SK-N-SH (cell line): ENCODE data around the gene OPN3. TPM values are rescaled to one million over a fixed set of nuclear protein-coding genes. Genes with fewer than 3 reads are reported as not detected.

Source experiments
- CTCF ChIA-PET: fragments of 300-600, 350-600 bp; formaldehyde crosslinking; extraction: SDS; loops from one replicate; lab custom pipeline; 2021; lab: Yijun Ruan, JAX
- POLR2A ChIA-PET: fragments of 350-600 bp; sonication (Branson Sonifier 250); formaldehyde crosslinking; extraction: SDS; loops from one replicate; lab custom pipeline; 2020; ENCODE audit warnings: antibody characterized with exemption, inconsistent platforms; lab: Yijun Ruan, JAX
- DNase-seq: peaks from one replicate; pipeline ENCODE4 v3.0.0; 2012
- H2AFZ ChIP-seq: fragments of 200-600 bp; sonication (generic); 2 replicates; pipeline ENCODE4 v1.8.1; 2016; ENCODE audit warnings: antibody characterized with exemption, mild to moderate bottlenecking, low read depth
- H3F3A ChIP-seq: fragments of 200-600 bp; sonication (generic); replicated peaks from 2 replicates; pipeline ENCODE3; 2016; ENCODE audit warnings: antibody characterized with exemption, mild to moderate bottlenecking; ENCODE audit not compliant: insufficient read depth
- H3K27ac ChIP-seq, 2 experiments: fragments of 200-500 bp in 1 of 2; fragments of 200-600 bp in 1 of 2; sonication (Bioruptor generic) in 1 of 2; sonication (generic), shearing (Covaris generic) in 1 of 2; 2 replicates each; pipeline versions ENCODE4 v1.5.1 to v1.6.1; 2014 to 2016; ENCODE audit warnings: low read depth in 2 of 2, inconsistent platforms in 1 of 2, low read length in 1 of 2, mild to moderate bottlenecking in 1 of 2, mixed read lengths in 1 of 2
- H3K27me3 ChIP-seq: fragments of 200-600 bp; sonication (generic), shearing (Covaris generic); 2 replicates; pipeline ENCODE4 v1.6.1; 2016; ENCODE audit warnings: mixed run types; ENCODE audit not compliant: insufficient read depth
- H3K36me3 ChIP-seq, 2 experiments: fragments of 200-500 bp in 1 of 2; fragments of 200-600 bp in 1 of 2; sonication (Bioruptor generic) in 1 of 2; sonication (generic) in 1 of 2; replicated peaks in 1 of 2; 2 replicates each; pipeline versions ENCODE3 to v1.5.1; 2014 to 2016; ENCODE audit warnings: low read length in 1 of 2, mild to moderate bottlenecking in 1 of 2; ENCODE audit not compliant: insufficient read depth in 2 of 2, control insufficient read depth in 1 of 2
- H3K4me1 ChIP-seq, 2 experiments: fragments of 200-500 bp in 1 of 2; fragments of 200-600 bp in 1 of 2; sonication (Bioruptor generic) in 1 of 2; sonication (generic), shearing (Covaris generic) in 1 of 2; 2 replicates each; pipeline versions ENCODE4 v1.5.1 to v1.6.1; 2014 to 2016; ENCODE audit warnings: low read depth in 1 of 2, low read length in 1 of 2, mixed run types in 1 of 2; ENCODE audit not compliant: insufficient read depth in 2 of 2, control insufficient read depth in 1 of 2
- H3K4me2 ChIP-seq: fragments of 200-600 bp; sonication (generic), shearing (Covaris generic); 2 replicates; pipeline ENCODE4 v1.6.1; 2017; ENCODE audit warnings: mixed run types
- H3K4me3 ChIP-seq, 2 experiments: fragments of 200-500 bp in 1 of 2; fragments of 200-600 bp in 1 of 2; sonication (Bioruptor generic) in 1 of 2; sonication (generic), shearing (Covaris generic) in 1 of 2; 2 replicates each; pipeline versions ENCODE4 v1.5.1 to v1.8.1; 2014 to 2016; ENCODE audit warnings: low read depth in 2 of 2, inconsistent platforms in 1 of 2, low read length in 1 of 2, mild to moderate bottlenecking in 1 of 2, mixed read lengths in 1 of 2, moderate library complexity in 1 of 2
- H3K79me2 ChIP-seq: fragments of 200-600 bp; sonication (generic); 2 replicates; pipeline ENCODE4 v1.8.1; 2017; ENCODE audit warnings: mild to moderate bottlenecking; ENCODE audit not compliant: insufficient read depth
- H3K9ac ChIP-seq: fragments of 200-600 bp; sonication (generic); 2 replicates; pipeline ENCODE4 v1.6.1; 2017; ENCODE audit warnings: mixed run types
- H3K9me2 ChIP-seq: fragments of 200-600 bp; sonication (generic); 2 replicates; pipeline ENCODE4 v1.6.1; 2017; ENCODE audit warnings: mixed run types
- H3K9me3 ChIP-seq: fragments of 200-600 bp; sonication (generic); 2 replicates; pipeline ENCODE4 v1.6.1; 2017; ENCODE audit warnings: mixed run types, mild to moderate bottlenecking, moderate library complexity
- H4K20me1 ChIP-seq: fragments of 200-600 bp; sonication (generic); 2 replicates; pipeline ENCODE4 v1.6.1; 2017; ENCODE audit warnings: mild to moderate bottlenecking, mixed run types; ENCODE audit not compliant: insufficient read depth
- CHD2 ChIP-seq: fragments of 150-350 bp; IDR thresholded peaks from 2 replicates; pipeline ENCODE4 v1.6.1; 2018; ENCODE audit warnings: low read length; ENCODE audit not compliant: partially characterized antibody
- ELF1 ChIP-seq: IDR thresholded peaks from 2 replicates; pipeline ENCODE4 v1.4.0; 2012
- EP300 ChIP-seq, 2 experiments: IDR thresholded peaks; 2 replicates each; pipeline versions ENCODE4 v1.4.0 to v1.6.1; 2012; ENCODE audit warnings: borderline replicate concordance in 1 of 2, low read depth in 1 of 2, low read length in 1 of 2
- FOXJ3 ChIP-seq: sonication (generic); formaldehyde crosslinking; IDR thresholded peaks from 2 replicates; pipeline ENCODE4 v1.5.1; 2020; ENCODE audit warnings: mild to moderate bottlenecking, missing genetic modification reagents
- FOXM1 ChIP-seq: IDR thresholded peaks from 2 replicates; pipeline ENCODE4 v1.4.0; 2012; ENCODE audit warnings: low read depth, mild to moderate bottlenecking
- NFIC ChIP-seq: IDR thresholded peaks from 2 replicates; pipeline ENCODE4 v1.4.0; 2012; ENCODE audit warnings: borderline replicate concordance
- RCOR1 ChIP-seq: fragments of 150-350 bp; IDR thresholded peaks from 2 replicates; pipeline ENCODE4 v1.6.1; 2017; ENCODE audit warnings: antibody characterized with exemption, low read length
- RFX5 ChIP-seq: IDR thresholded peaks from 2 replicates; pipeline ENCODE4 v1.6.1; 2012; ENCODE audit warnings: mild to moderate bottlenecking, improper control_type of control experiment, low read length
- SMC3 ChIP-seq: IDR thresholded peaks from 2 replicates; pipeline ENCODE4 v1.6.1; 2012; ENCODE audit warnings: low read depth, low read length, improper control_type of control experiment
- TEAD4 ChIP-seq: IDR thresholded peaks from 2 replicates; pipeline ENCODE4 v1.4.0; 2012; ENCODE audit warnings: mild to moderate bottlenecking, borderline replicate concordance; ENCODE audit not compliant: insufficient read depth
- USF1 ChIP-seq: IDR thresholded peaks from 2 replicates; pipeline ENCODE4 v1.4.0; 2012; ENCODE audit warnings: low read depth, borderline replicate concordance
- YY1 ChIP-seq: IDR thresholded peaks from 2 replicates; pipeline ENCODE4 v1.4.0; 2012; ENCODE audit warnings: low read depth, mild to moderate bottlenecking
- ZBTB33 ChIP-seq: IDR thresholded peaks from 2 replicates; pipeline ENCODE4 v1.4.0; 2012; ENCODE audit warnings: low read depth, borderline replicate concordance
- WGBS: methylation state at CpG from one replicate; pipeline ENCODE4 v1.1.6; 2017; ENCODE audit warnings: low lambda C conversion rate; 5-methylcytosine and 5-hydroxymethylcytosine counted together
- polyA plus RNA-seq, 3 experiments: library from polyadenylated mRNA; depleted of rRNA; stranded (reverse); fragments of >200 nt; gene quantifications; 2 replicates each; pipeline ENCODE4 v1.2.3, GENCODE V29; 2012
- TF ChIP-seq, protein P1 (sequence below): fragments of 200-600 bp; sonication (generic); IDR thresholded peaks from 2 replicates; pipeline ENCODE4 v1.6.1; 2017; ENCODE audit warnings: antibody characterized with exemption, mild to moderate bottlenecking, moderate library complexity
- TF ChIP-seq, protein P2 (sequence below): IDR thresholded peaks from 2 replicates; pipeline ENCODE4; 2012
- TF ChIP-seq, protein P3 (sequence below): IDR thresholded peaks from 2 replicates; pipeline ENCODE4 v1.4.0; 2012; ENCODE audit warnings: low read depth
- TF ChIP-seq, protein P4 (sequence below): IDR thresholded peaks from 2 replicates; pipeline ENCODE4 v1.6.1; 2012; ENCODE audit warnings: mild to moderate bottlenecking, low read depth, low read length, moderate library complexity

OPN3 gene
- polyA plus RNA-seq, 1 of the 3 experiments (the other 2 are of a cell fraction): 7.8 TPM

GRCh38 chr1:241646201-241646600 is 6.0 kb upstream of the OPN3 start (continued):
- TF ChIP-seq, protein P1, sequence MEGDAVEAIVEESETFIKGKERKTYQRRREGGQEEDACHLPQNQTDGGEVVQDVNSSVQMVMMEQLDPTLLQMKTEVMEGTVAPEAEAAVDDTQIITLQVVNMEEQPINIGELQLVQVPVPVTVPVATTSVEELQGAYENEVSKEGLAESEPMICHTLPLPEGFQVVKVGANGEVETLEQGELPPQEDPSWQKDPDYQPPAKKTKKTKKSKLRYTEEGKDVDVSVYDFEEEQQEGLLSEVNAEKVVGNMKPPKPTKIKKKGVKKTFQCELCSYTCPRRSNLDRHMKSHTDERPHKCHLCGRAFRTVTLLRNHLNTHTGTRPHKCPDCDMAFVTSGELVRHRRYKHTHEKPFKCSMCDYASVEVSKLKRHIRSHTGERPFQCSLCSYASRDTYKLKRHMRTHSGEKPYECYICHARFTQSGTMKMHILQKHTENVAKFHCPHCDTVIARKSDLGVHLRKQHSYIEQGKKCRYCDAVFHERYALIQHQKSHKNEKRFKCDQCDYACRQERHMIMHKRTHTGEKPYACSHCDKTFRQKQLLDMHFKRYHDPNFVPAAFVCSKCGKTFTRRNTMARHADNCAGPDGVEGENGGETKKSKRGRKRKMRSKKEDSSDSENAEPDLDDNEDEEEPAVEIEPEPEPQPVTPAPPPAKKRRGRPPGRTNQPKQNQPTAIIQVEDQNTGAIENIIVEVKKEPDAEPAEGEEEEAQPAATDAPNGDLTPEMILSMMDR: no peak
- no peak for TF ChIP-seq ZBTB33
- TF ChIP-seq YY1: no peak
- TF ChIP-seq, all 33 proteins: peak for 0

- Histone ChIP-seq H4K20me1 (no peaks in the 10 kb centered on the region), H3K36me3 (no peaks in the 10 kb centered on the region), H3K4me3 (no peak overlapping the region), H3K9ac (no peak overlapping the region), H2AFZ (no peak overlapping the region), H3K4me2 (no peak overlapping the region), H3K9me2 (no peaks in the 10 kb centered on the region), H3K79me2 (no peaks in the 10 kb centered on the region), H3K27ac (no peak overlapping the region), H3K4me1 (peaks cover 0 to 5% of the 10 kb centered on the region in 2 experiments; a peak in 1 of 4 replicates), H3F3A (no peaks in the 10 kb centered on the region), H3K27me3 (no peaks in the 10 kb centered on the region), H3K9me3 (no peaks in the 10 kb centered on the region)
- TF ChIP-seq FOXJ3 (CRISPR knock-in tag) (no peak), RFX5 (no peak), TEAD4 (no peak), SMC3 (no peak), FOXM1 (no peak)
- TF ChIP-seq, protein P2, sequence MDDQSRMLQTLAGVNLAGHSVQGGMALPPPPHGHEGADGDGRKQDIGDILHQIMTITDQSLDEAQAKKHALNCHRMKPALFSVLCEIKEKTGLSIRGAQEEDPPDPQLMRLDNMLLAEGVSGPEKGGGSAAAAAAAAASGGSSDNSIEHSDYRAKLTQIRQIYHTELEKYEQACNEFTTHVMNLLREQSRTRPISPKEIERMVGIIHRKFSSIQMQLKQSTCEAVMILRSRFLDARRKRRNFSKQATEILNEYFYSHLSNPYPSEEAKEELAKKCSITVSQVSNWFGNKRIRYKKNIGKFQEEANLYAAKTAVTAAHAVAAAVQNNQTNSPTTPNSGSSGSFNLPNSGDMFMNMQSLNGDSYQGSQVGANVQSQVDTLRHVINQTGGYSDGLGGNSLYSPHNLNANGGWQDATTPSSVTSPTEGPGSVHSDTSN: no peak
- 96% methylated on average over 4 of the region's 4 CpGs for WGBS
- ChIA-PET POLR2A (no interaction called here), CTCF (interaction anchor here (0.7 to 0.9 kb wide), 2 partner anchors 96 to 190 kb away, joined by 3 read pairs; no protein-coding TSS in a partner anchor)
- no peak for DNase-seq
These were observed 5.0 kb upstream of the OPN3 start for GRCh38 chr1:241645199-241645598.

- Histone ChIP-seq H3F3A (no peaks in the 10 kb centered on the region), H3K9me2 (no peaks in the 10 kb centered on the region), H3K4me3 (no peak overlapping the region), H3K4me1 (peaks cover 0 to 5% of the 10 kb centered on the region in 2 experiments; a peak in 1 of 4 replicates), H3K79me2 (peaks cover 2% of the 10 kb centered on the region; the same call in 1 of the 2 replicates), H3K9ac (no peak overlapping the region), H2AFZ (no peak overlapping the region), H3K36me3 (no peaks in the 10 kb centered on the region), H4K20me1 (no peaks in the 10 kb centered on the region), H3K27me3 (no peaks in the 10 kb centered on the region), H3K4me2 (no peak overlapping the region), H3K27ac (no peak overlapping the region), H3K9me3 (no peaks in the 10 kb centered on the region)
- DNase-seq: no peak
- WGBS: 88% methylated on average over 2 of the region's 2 CpGs
- POLR2A ChIA-PET: no interaction called here
- CTCF ChIA-PET: interaction anchor here (1.1 kb wide), 1 partner anchor 33 kb away, joined by 3 read pairs; no protein-coding TSS in a partner anchor
- TF ChIP-seq, protein P3, sequence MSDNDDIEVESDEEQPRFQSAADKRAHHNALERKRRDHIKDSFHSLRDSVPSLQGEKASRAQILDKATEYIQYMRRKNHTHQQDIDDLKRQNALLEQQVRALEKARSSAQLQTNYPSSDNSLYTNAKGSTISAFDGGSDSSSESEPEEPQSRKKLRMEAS: no peak
- TF ChIP-seq, protein P4, sequence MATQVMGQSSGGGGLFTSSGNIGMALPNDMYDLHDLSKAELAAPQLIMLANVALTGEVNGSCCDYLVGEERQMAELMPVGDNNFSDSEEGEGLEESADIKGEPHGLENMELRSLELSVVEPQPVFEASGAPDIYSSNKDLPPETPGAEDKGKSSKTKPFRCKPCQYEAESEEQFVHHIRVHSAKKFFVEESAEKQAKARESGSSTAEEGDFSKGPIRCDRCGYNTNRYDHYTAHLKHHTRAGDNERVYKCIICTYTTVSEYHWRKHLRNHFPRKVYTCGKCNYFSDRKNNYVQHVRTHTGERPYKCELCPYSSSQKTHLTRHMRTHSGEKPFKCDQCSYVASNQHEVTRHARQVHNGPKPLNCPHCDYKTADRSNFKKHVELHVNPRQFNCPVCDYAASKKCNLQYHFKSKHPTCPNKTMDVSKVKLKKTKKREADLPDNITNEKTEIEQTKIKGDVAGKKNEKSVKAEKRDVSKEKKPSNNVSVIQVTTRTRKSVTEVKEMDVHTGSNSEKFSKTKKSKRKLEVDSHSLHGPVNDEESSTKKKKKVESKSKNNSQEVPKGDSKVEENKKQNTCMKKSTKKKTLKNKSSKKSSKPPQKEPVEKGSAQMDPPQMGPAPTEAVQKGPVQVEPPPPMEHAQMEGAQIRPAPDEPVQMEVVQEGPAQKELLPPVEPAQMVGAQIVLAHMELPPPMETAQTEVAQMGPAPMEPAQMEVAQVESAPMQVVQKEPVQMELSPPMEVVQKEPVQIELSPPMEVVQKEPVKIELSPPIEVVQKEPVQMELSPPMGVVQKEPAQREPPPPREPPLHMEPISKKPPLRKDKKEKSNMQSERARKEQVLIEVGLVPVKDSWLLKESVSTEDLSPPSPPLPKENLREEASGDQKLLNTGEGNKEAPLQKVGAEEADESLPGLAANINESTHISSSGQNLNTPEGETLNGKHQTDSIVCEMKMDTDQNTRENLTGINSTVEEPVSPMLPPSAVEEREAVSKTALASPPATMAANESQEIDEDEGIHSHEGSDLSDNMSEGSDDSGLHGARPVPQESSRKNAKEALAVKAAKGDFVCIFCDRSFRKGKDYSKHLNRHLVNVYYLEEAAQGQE: no peak
- TF ChIP-seq CHD2: no peak
- TF ChIP-seq EP300 (IDR thresholded peaks at IDR 0.05; ENCODE audit: borderline replicate concordance in 1 of 2, low read depth in 1 of 2, low read length in 1 of 2): no peak
- no peak for TF ChIP-seq RCOR1
- no peak for TF ChIP-seq USF1
- no peak for TF ChIP-seq ELF1
- no peak for TF ChIP-seq NFIC
These were observed 4.1 kb upstream of the OPN3 start for GRCh38 chr1:241644259-241644658.
